Endothelial cell of umbilical vein (primary cell): ENCODE data around the gene TANGO2. TPM values are rescaled to one million over a fixed set of nuclear protein-coding genes. Genes with fewer than 3 reads are reported as not detected.

ENCODE experiments used
- BruUV-seq: library from RNA; stranded (reverse); fragments of 400-500 nt; replicated peaks from 2 replicates; lab custom pipeline; 2021; lab: Mats Ljungman, UMichigan
- CTCF ChIA-PET: fragments of 300-600, 350-600 bp; sonication (Branson Sonifier 250); formaldehyde crosslinking; loops from one replicate; lab custom pipeline; 2021; ENCODE audit warnings: antibody characterized with exemption, inconsistent platforms; lab: Charles Lee
- POLR2A ChIA-PET: fragments of 300-600, 350-600 bp; sonication (Branson Sonifier 250); formaldehyde crosslinking; loops from one replicate; lab custom pipeline; 2021; ENCODE audit warnings: antibody characterized with exemption, inconsistent platforms; lab: Charles Lee
- DNase-seq: peaks from one replicate; pipeline ENCODE4 v3.0.0-alpha.2; 2011; ENCODE audit warnings: low read depth, low spot score
- FAIRE-seq: peaks from 2 replicates; lab custom pipeline; 2011; peaks lifted over from hg19 to GRCh38; lab: Jason Lieb, UNC
- H2AFZ ChIP-seq: 2 replicates; pipeline ENCODE4 v1.6.0; 2012; ENCODE audit warnings: low read depth, low read length, control low read depth, inconsistent platforms
- H3K27ac ChIP-seq: 2 replicates; pipeline ENCODE4 v1.5.1; 2011; ENCODE audit warnings: low read depth, mild to moderate bottlenecking, control low read depth, low read length, moderate library complexity; ENCODE audit not compliant: insufficient read depth
- H3K27me3 ChIP-seq, 2 experiments: 2 replicates each; pipeline versions ENCODE4 v1.6.0 to v1.6.1; 2011; ENCODE audit warnings: low read length in 2 of 2, mixed read lengths in 1 of 2; ENCODE audit not compliant: control insufficient read depth in 2 of 2, insufficient read depth in 2 of 2
- H3K36me3 ChIP-seq, 2 experiments: 2 replicates in 1 of 2; 3 replicates in 1 of 2; pipeline ENCODE4 v1.5.1; 2011; ENCODE audit warnings: low read length in 2 of 2, mild to moderate bottlenecking in 1 of 2, moderate library complexity in 1 of 2; ENCODE audit not compliant: control insufficient read depth in 2 of 2, insufficient read depth in 2 of 2; ENCODE audit errors: extremely low read depth in 1 of 2
- H3K4me1 ChIP-seq: 3 replicates; pipeline ENCODE4 v1.5.1; 2011; ENCODE audit warnings: mild to moderate bottlenecking, low read length; ENCODE audit not compliant: control insufficient read depth, insufficient read depth; ENCODE audit errors: extremely low read depth
- H3K4me2 ChIP-seq: 2 replicates; pipeline ENCODE4 v1.6.1; 2011; ENCODE audit warnings: low read length, control low read depth, mixed read lengths; ENCODE audit not compliant: insufficient read depth
- H3K4me3 ChIP-seq, 3 experiments: fragments of 200-600 bp in 1 of 3; sonication (generic), shearing (Covaris generic) in 1 of 3; replicated peaks in 1 of 3; 2 replicates each; pipeline ENCODE4 v1.5.1; 2011 to 2016; ENCODE audit warnings: control low read depth in 3 of 3, low read length in 3 of 3, mild to moderate bottlenecking in 2 of 3, inconsistent platforms in 1 of 3, low read depth in 1 of 3, moderate library complexity in 1 of 3; ENCODE audit not compliant: insufficient read depth in 1 of 3
- H3K79me2 ChIP-seq: 2 replicates; pipeline ENCODE4 v1.6.0; 2012; ENCODE audit warnings: low read length, inconsistent platforms; ENCODE audit not compliant: control insufficient read depth, insufficient read depth
- H3K9ac ChIP-seq: replicated peaks from 2 replicates; pipeline ENCODE3; 2011; ENCODE audit warnings: low read length, control low read depth; ENCODE audit not compliant: insufficient read depth; ENCODE audit errors: extremely low read depth
- H3K9me1 ChIP-seq: replicated peaks from 3 replicates; pipeline ENCODE4 v1.6.0; 2011; ENCODE audit warnings: mild to moderate bottlenecking, low read length; ENCODE audit not compliant: control insufficient read depth, insufficient read depth; ENCODE audit errors: extremely low read depth
- H3K9me3 ChIP-seq: replicated peaks from 2 replicates; pipeline ENCODE4 v1.5.1; 2012; ENCODE audit warnings: low read length, inconsistent platforms; ENCODE audit not compliant: control insufficient read depth, insufficient read depth
- H4K20me1 ChIP-seq: replicated peaks from 2 replicates; pipeline ENCODE3; 2011; ENCODE audit warnings: mild to moderate bottlenecking, low read length; ENCODE audit not compliant: control insufficient read depth, insufficient read depth; ENCODE audit errors: extremely low read depth
- EZH2 ChIP-seq: IDR thresholded peaks from 2 replicates; pipeline ENCODE4 v1.6.1; 2012; ENCODE audit warnings: borderline replicate concordance, low read depth, mild to moderate bottlenecking, moderate library complexity, low read length, inconsistent platforms; ENCODE audit not compliant: severe bottlenecking
- FOS ChIP-seq: IDR thresholded peaks from 2 replicates; pipeline ENCODE4 v1.6.1; 2011; ENCODE audit warnings: mild to moderate bottlenecking, low read length, moderate library complexity, borderline replicate concordance; ENCODE audit not compliant: insufficient read depth
- GATA2 ChIP-seq: IDR thresholded peaks from 2 replicates; pipeline ENCODE4 v1.7.0; 2011; ENCODE audit warnings: low read depth, mild to moderate bottlenecking, moderate library complexity, mixed read lengths, low read length; ENCODE audit not compliant: insufficient read length, insufficient read depth
- JUN ChIP-seq: IDR thresholded peaks from 2 replicates; pipeline ENCODE4 v1.6.1; 2011; ENCODE audit warnings: borderline replicate concordance, low read depth; ENCODE audit not compliant: insufficient read length, insufficient read depth
- MYC ChIP-seq: IDR thresholded peaks from one replicate; pipeline ENCODE4 v1.6.1; 2011; ENCODE audit warnings: mild to moderate bottlenecking, low read depth, low read length
- POLR2A ChIP-seq: IDR thresholded peaks from 2 replicates; pipeline ENCODE4 v1.6.1; 2012; ENCODE audit warnings: low read depth, mild to moderate bottlenecking, control low read depth, low read length
- POLR2AphosphoS5 ChIP-seq: IDR thresholded peaks from 2 replicates; pipeline ENCODE4 v1.6.1; 2012; ENCODE audit warnings: low read depth, mild to moderate bottlenecking, control low read depth, low read length, moderate library complexity; ENCODE audit not compliant: insufficient read depth
- dilution Hi-C: fragments of 300-500 bp; cut with MboI; formaldehyde crosslinking; loops from one replicate; pipeline ENCODE4 v1.15.0; 2019; ENCODE audit warnings: low sequenced_read_pairs; ENCODE audit not compliant: extremely low pct_ligation_motif_present
- intact Hi-C: fragments of 100-400 bp; cut with micrococcal nuclease; formaldehyde crosslinking; loops from one replicate; pipeline ENCODE4 v1.10.0; 2022
- polyA plus RNA-seq, 4 experiments: library from polyadenylated mRNA; depleted of rRNA in 3 of 4; stranded (reverse) in 3 of 4; unstranded in 1 of 4; fragments of >200 nt; gene quantifications; 2 replicates each; pipeline versions ENCODE4 v1.2.1 to v1.2.3, GENCODE V29; 2011 to 2012; ENCODE audit warnings: missing spikeins in 1 of 4
- total RNA-seq: library from RNA; stranded (reverse); gene quantifications from 2 replicates; pipeline ENCODE4 v1.2.3, GENCODE V29; 2021
- TF ChIP-seq, protein P1 (sequence below), 2 donors: IDR thresholded peaks; 1 replicate in 1 of 2; 2 replicates in 1 of 2; pipeline ENCODE4 v1.5.1; 2011; ENCODE audit warnings: low read length in 2 of 2, mild to moderate bottlenecking in 2 of 2, moderate library complexity in 2 of 2, control low read depth in 1 of 2, inconsistent platforms in 1 of 2, low read depth in 1 of 2; ENCODE audit not compliant: insufficient read depth in 1 of 2; ENCODE audit errors: extremely low read depth in 1 of 2
- TF ChIP-seq, protein P2 (sequence below): IDR thresholded peaks from 2 replicates; pipeline ENCODE4 v1.6.1; 2011; ENCODE audit not compliant: insufficient read depth, insufficient read length

TANGO2 gene
- total and polyA plus RNA-seq, 2 donors (not counting 3 experiments of a cell fraction or from before 2014, with no cell fraction given): 40.0 to 49.3 TPM

DNA sequence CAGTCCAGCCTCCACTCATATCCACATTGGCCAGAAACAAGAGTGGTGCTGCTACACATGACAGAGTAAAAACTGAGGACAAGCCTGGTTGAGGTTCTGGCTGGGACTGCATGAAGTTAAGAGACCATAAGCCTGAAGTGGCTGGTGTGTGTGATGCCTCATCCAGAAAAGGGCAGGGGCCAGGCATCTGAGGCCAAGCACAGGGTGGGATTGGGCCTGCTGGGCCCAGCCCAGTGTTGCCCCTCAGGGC lies 29.6 kb upstream of the TANGO2 start:
- no peaks in the 10 kb centered on the region for H3K36me3 ChIP-seq
- CTCF ChIA-PET: interaction anchor here (1.7 to 2.5 kb wide), 3 partner anchors 10 to 24 kb away, joined by 4 to 9 read pairs (median 5); no protein-coding TSS in a partner anchor
- no peak overlapping the region for H3K4me3 ChIP-seq
- BruUV-seq: no TSS peak
- H3K9me3 ChIP-seq: no peaks in the 10 kb centered on the region
- H2AFZ ChIP-seq: no peak overlapping the region
- no peak for FAIRE-seq
- H3K27me3 ChIP-seq: no peaks in the 10 kb centered on the region
- H3K27ac ChIP-seq: no peak overlapping the region
- POLR2A ChIA-PET: no interaction called here
- dilution Hi-C loops: no loop called here
- H3K4me2 ChIP-seq: no peak overlapping the region
- intact Hi-C loops: no loop called here
- peaks cover 1% of the 10 kb centered on the region for H3K4me1 ChIP-seq
- no peak overlapping the region for H3K9ac ChIP-seq
- TF ChIP-seq MYC: no peak
- TF ChIP-seq, protein P1, sequence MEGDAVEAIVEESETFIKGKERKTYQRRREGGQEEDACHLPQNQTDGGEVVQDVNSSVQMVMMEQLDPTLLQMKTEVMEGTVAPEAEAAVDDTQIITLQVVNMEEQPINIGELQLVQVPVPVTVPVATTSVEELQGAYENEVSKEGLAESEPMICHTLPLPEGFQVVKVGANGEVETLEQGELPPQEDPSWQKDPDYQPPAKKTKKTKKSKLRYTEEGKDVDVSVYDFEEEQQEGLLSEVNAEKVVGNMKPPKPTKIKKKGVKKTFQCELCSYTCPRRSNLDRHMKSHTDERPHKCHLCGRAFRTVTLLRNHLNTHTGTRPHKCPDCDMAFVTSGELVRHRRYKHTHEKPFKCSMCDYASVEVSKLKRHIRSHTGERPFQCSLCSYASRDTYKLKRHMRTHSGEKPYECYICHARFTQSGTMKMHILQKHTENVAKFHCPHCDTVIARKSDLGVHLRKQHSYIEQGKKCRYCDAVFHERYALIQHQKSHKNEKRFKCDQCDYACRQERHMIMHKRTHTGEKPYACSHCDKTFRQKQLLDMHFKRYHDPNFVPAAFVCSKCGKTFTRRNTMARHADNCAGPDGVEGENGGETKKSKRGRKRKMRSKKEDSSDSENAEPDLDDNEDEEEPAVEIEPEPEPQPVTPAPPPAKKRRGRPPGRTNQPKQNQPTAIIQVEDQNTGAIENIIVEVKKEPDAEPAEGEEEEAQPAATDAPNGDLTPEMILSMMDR (IDR thresholded peaks at IDR 0.05; ENCODE audit: extremely low read depth in 1 of 2, insufficient read depth in 1 of 2, low read depth in 1 of 2, low read length in 2 of 2): no peak
- no peak for TF ChIP-seq POLR2A
- no peak for TF ChIP-seq JUN
- no peak for TF ChIP-seq FOS
- no peak for TF ChIP-seq EZH2
- no peak for TF ChIP-seq GATA2
- TF ChIP-seq, protein P2, sequence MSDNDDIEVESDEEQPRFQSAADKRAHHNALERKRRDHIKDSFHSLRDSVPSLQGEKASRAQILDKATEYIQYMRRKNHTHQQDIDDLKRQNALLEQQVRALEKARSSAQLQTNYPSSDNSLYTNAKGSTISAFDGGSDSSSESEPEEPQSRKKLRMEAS: no peak
- TF ChIP-seq POLR2AphosphoS5: no peak
- no peaks in the 10 kb centered on the region for H3K79me2 ChIP-seq
- DNase-seq: no peak
- H4K20me1 ChIP-seq: no peaks in the 10 kb centered on the region
- no peaks in the 10 kb centered on the region for H3K9me1 ChIP-seq
